Cerebellar cortex (tissue), 1 donor: Measurements from ENCODE around the gene MED15.

Experiments used
- DNase-seq: peaks from one replicate; pipeline ENCODE4 v3.0.0-alpha.2; 2015; ENCODE audit warnings: low spot score

The MED15 gene

GRCh38 chr22:20571531-20572007 lies 64.2 kb downstream of the MED15 start:
- DNase-seq = no peak

GRCh38 chr22:20572132-20572802 lies 64.9 kb downstream of the MED15 start:
- DNase-seq = no peak

DNA sequence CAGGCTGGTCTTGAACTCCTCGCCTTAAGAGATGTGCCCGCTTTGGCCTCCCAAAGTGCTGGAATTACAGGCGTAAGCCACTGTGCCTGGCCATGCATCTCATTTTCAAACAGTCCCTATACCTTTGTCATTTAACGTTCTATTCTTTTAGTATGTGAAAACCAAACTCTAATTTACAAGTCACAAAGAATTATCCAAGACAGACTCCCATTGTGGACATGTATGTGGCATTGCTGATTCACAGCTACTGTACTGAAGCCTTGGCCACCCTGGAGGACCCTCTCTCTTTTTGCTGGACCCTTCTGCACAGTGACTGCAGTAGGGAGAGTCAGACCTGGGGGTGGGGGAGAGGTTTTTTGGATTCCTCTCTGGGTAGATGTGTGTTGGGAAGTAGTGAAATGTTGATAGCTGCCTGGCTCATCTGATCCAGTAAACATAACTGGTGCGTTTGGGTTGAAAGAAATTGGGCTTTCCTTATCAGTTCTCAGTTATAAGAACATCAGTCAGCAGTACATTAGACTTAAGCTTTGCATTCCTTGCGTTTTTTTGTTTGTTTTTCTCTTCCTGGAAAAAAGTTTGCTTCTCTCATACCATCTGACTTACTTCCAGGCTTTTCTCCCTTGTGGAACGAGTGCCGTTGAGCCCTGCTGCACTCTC lies 65.9 kb downstream of the MED15 start:
- DNase-seq = no peak

DNA sequence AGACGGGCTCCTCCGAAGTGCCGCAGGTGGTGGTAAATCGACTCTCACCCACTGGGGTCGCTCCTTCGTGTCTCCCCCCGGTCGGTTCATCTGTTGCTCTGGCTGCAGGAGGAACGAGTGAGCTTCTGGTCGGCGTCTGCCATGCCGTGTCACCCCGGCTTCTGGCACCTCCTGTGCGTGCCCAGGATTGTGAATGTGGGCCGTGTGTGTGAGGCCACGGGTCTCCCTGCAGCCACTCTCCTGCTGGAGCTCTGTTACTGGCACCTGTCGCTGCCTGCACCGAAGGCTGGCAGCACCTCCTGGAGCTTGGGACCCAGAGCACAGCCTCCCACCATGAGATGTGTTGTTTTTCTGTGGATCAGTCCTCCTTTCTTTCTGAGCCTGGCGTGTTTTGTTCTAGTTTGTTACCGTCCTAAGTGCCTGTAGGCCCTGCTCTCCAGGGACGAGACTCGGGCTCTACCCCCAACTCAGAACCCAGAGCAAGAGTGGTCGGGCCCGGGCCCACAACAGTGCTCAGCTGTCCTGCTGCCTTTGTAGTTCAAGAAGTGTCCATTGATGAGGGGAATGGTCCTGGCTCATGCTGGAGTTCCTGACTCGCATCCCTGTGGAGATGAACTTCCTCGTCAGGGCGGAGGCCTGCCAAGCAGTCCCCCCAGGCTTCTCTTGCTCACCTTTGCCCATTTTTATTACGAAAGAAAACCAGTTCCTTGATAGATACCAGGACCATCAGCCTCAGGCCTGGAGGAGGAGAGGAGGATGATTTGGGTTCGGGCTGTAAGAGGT lies 66.6 kb downstream of the MED15 start:
- DNase-seq = no peak

DNA sequence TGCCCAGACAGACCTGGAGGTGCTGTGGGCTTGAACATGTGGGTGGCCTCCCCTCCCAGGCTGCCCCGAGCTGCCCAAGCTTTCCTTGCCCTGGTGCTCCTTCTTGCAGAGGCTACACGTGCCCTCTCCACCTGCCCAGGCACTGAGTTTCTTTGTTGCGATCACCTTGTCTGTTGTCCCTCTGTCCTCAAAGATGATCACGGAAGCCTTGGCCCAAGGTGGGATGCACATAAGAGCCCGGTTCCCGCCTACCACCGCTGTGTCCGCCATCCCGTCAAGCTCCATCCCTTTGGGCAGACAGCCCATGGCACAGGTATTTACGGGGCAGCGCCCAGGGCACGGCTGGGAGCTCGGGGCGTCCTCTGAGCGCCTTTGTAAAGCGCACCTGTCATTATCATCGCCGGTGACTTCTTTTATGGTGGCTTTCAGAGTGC lies 67.5 kb downstream of the MED15 start:
- no peak for DNase-seq

GRCh38 chr22:20575724-20576444 lies 68.5 kb downstream of the MED15 start:
- no peak for DNase-seq

GRCh38 chr22:20576445-20576816 lies 69.0 kb downstream of the MED15 start:
- no peak for DNase-seq

- no peak for DNase-seq
These were observed 69.6 kb downstream of the MED15 start for GRCh38 chr22:20577045-20577444.

- no peak for DNase-seq
These were observed 70.2 kb downstream of the MED15 start for GRCh38 chr22:20577549-20577975.

GRCh38 chr22:20578192-20578591 lies 70.8 kb downstream of the MED15 start:
- no peak for DNase-seq

- peak; percentile 69 for DNase-seq
These were observed 71.3 kb downstream of the MED15 start for GRCh38 chr22:20578707-20579106.

DNA sequence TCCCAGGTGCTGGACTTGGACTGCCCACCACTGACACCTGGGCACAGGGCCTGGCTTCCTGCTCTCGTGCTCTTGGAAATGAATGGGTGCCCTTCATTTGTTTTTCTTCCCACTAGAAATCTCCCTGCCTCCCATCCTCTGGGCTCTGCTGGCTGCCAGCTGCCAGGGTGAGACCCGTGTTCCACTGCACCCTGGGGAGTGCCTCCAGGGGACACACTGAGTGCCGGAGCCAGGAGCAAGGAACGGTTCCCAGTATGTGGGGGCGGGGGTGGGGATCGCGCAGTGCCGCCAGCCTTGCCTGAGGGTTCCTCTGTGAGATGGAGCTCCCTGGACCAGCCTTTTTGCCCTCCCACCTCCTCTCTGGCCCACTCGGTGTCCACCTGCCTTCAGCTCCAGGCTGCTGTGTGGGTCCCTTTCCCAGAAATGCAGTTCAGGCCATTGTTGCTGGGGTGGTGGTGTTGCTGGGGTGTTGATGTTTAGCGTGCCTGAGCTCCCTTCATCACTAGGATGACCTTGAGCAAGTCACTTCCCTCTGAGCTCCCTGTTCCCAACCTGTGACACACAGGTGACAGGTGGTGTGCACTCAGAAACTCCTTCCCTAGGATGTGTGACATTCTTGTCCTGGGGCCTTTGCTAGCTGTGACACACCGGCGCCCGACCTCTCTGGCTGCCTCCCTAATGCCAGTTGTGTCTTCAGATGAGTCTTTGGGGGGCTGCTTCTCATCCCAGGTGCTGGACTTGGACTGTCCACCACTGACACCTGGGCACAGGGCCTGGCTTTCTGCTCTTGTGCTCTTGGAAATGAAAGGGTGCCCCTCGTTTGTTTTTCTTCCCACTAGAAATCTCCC lies 72.1 kb downstream of the MED15 start:
- no peak for DNase-seq

DNA sequence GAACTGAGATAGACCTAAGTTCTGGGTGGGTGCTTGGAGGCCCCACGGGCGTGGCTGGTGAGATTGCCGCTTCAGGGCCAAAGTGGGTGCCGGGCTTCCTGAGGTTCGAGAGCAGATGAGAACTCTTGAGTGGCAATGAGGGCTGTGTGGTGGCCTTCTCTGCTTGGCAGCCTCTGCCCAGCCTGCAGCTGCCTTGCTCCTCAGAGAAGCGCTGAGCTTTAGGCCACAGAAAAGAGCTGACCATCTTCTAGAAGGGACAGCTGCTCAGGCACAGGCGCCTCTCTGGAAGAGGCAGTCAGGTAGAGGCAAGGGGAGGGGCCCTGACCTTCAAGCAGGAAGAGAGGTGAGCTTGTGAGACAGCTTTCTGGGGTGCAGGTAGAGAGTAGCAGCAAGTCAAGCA lies 72.8 kb downstream of the MED15 start:
- no peak for DNase-seq

- no peak for DNase-seq
These were observed 73.4 kb downstream of the MED15 start for GRCh38 chr22:20580611-20581502.

DNA sequence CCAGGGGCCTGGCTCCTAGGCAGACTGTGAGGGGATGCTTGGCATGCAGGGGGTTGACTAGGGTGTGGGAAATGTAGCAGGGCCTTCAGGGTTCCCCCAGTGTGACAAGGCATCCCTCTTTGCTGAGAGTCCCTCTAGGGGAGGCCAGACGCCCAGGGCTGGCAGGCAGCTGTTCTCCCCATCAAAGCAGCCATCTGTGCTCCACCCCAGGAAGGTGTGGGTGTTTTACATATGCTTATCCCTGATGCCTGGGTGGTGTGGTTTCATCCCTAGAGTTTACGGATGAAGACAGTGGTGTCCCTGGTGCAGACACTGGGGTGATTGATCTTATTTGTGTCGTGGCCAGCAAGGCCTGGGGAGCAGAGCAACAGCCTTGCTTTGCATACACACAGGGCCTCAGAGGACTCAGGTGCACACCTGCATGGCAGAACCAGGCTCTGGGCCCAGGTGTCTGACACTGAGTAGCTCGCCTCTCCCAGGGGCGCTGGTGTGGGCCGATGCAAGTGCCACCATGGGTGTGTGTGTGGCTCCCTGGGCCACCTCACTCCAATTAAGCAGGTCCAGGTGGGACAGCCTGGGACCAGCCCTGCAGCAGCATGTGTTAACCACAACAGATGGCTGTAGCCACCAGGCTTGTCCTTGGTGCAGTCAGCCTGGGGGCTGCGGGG lies 74.2 kb downstream of the MED15 start:
- no peak for DNase-seq

GRCh38 chr22:20582171-20582511 lies 74.7 kb downstream of the MED15 start:
- no peak for DNase-seq

- no peak for DNase-seq
These were observed 75.3 kb downstream of the MED15 start for GRCh38 chr22:20582520-20583361.

GRCh38 chr22:20583471-20583922 lies 76.1 kb downstream of the MED15 start:
- peak; percentile 42 for DNase-seq
